GM18861 (cell line): ENCODE data around the gene FUT7.
A peak's percentile ranks its signal among the peaks of the same experiment; 100 is the strongest.

Source experiments
- ATAC-seq: cut with Tn5 transposase; IDR thresholded peaks from one replicate; pipeline ENCODE4 v1.9.1; 2021; ENCODE audit not compliant: unreplicated experiment

Gene FUT7

GRCh38 chr9:137050570-137050969 is 18.7 kb upstream of the FUT7 start:
- ATAC-seq = no peak

GRCh38 chr9:137049544-137050449 is 17.9 kb upstream of the FUT7 start:
- no peak for ATAC-seq

GRCh38 chr9:137048655-137049543 is 17.0 kb upstream of the FUT7 start:
- no peak for ATAC-seq

GRCh38 chr9:137046088-137046787 is 14.3 kb upstream of the FUT7 start, which contains the start of gene NPDC1:
TSS of gene NPDC1 (minus strand) at chr9:137046177. CDS start at chr9:137045989, 188 bp downstream.
- no peak for ATAC-seq

- ATAC-seq = no peak
These were observed 13.6 kb upstream of the FUT7 start for GRCh38 chr9:137045294-137046087.

GRCh38 chr9:137044502-137045177 is 12.8 kb upstream of the FUT7 start:
- no peak for ATAC-seq

GRCh38 chr9:137044037-137044436 is 12.1 kb upstream of the FUT7 start:
- no peak for ATAC-seq

- no peak for ATAC-seq
These were observed 11.2 kb upstream of the FUT7 start for GRCh38 chr9:137042751-137043727.

- ATAC-seq = no peak
These were observed 9.2 kb upstream of the FUT7 start for GRCh38 chr9:137041124-137041523.

GRCh38 chr9:137040568-137040967 is 8.7 kb upstream of the FUT7 start:
- ATAC-seq = no peak

GRCh38 chr9:137039611-137040366 is 7.9 kb upstream of the FUT7 start:
- no peak for ATAC-seq

- ATAC-seq = no peak
These were observed 7.0 kb upstream of the FUT7 start for GRCh38 chr9:137038916-137039315.

- ATAC-seq = no peak
These were observed 5.6 kb upstream of the FUT7 start for GRCh38 chr9:137037483-137037882.

GRCh38 chr9:137037035-137037434 is 5.1 kb upstream of the FUT7 start:
- no peak for ATAC-seq

GRCh38 chr9:137035937-137036336 is 4.0 kb upstream of the FUT7 start:
- ATAC-seq = no peak

- ATAC-seq = no peak
These were observed 3.6 kb upstream of the FUT7 start for GRCh38 chr9:137035507-137035834.

- ATAC-seq = peak; percentile 30
These were observed 3.0 kb upstream of the FUT7 start for GRCh38 chr9:137034709-137035506.
